HG03442 (cell line): ENCODE results near the gene AQP7.
"Not testable (repeated sequence)": the region's sequence is repeated elsewhere in the genome, so short reads cannot be mapped to it uniquely, and the experiment has no call there.

Source experiments
- ATAC-seq: cut with Tn5 transposase; IDR thresholded peaks from one replicate; pipeline ENCODE4 v1.9.1; 2021; ENCODE audit warnings: mild to moderate bottlenecking, moderate library complexity; ENCODE audit not compliant: unreplicated experiment

The AQP7 gene

GRCh38 chr9:33402371-33402770 is at the start of gene AQP7:
Gene AQP7 (minus strand): TSS chr9:33402568. CDS start chr9:33401262, 1,306 bp downstream.
- ATAC-seq, result not testable (repeated sequence)

- ATAC-seq, result no peak
Observed at GRCh38 chr9:33450621-33451146, 48.3 kb upstream of the AQP7 start.

- no peak for ATAC-seq
Observed at GRCh38 chr9:33449715-33450114, 47.3 kb upstream of the AQP7 start.

- no peak for ATAC-seq
Observed at GRCh38 chr9:33447799-33448553, 45.6 kb upstream of the AQP7 start.

GRCh38 chr9:33446946-33447798 is 44.8 kb upstream of the AQP7 start, which contains the start of gene AQP3:
Gene AQP3 (minus strand): TSS chr9:33447593. CDS start chr9:33447530, 63 bp downstream.
- ATAC-seq, result no peak

- peak; percentile 71 for ATAC-seq
Observed at GRCh38 chr9:33446240-33446945, 44.0 kb upstream of the AQP7 start.

- ATAC-seq, result peak; percentile 4
Observed at GRCh38 chr9:33445389-33446239, 43.2 kb upstream of the AQP7 start.

GRCh38 chr9:33443464-33444154 is 41.2 kb upstream of the AQP7 start:
- no peak for ATAC-seq

GRCh38 chr9:33443047-33443446 is 40.7 kb upstream of the AQP7 start:
- no peak for ATAC-seq

GRCh38 chr9:33442125-33442524 is 39.8 kb upstream of the AQP7 start:
- ATAC-seq, result no peak

- no peak for ATAC-seq
Observed at GRCh38 chr9:33440609-33441008, 38.2 kb upstream of the AQP7 start.

- ATAC-seq, result no peak
Observed at GRCh38 chr9:33440204-33440603, 37.8 kb upstream of the AQP7 start.

- ATAC-seq, result no peak
Observed at GRCh38 chr9:33439731-33440130, 37.4 kb upstream of the AQP7 start.

- no peak for ATAC-seq
Observed at GRCh38 chr9:33438926-33439680, 36.7 kb upstream of the AQP7 start.

GRCh38 chr9:33437898-33438297 is 35.5 kb upstream of the AQP7 start:
- ATAC-seq, result no peak

- no peak for ATAC-seq
Observed at GRCh38 chr9:33437205-33437604, 34.8 kb upstream of the AQP7 start.

GRCh38 chr9:33436445-33436844 is 34.1 kb upstream of the AQP7 start:
- ATAC-seq, result no peak

GRCh38 chr9:33435821-33436277 is 33.5 kb upstream of the AQP7 start:
- ATAC-seq, result no peak
